GM12878 (cell line): ENCODE measurements around the gene FIG4. TPM values are rescaled to one million over a fixed set of nuclear protein-coding genes. Genes with fewer than 3 reads are reported as not detected.

Source experiments
- ATAC-seq: fragments of 200-7000 bp; cut with Tn5 transposase; 3 replicates; pipeline ENCODE4 v1.9.1; 2020; ENCODE audit warnings: mild to moderate bottlenecking, moderate library complexity
- BruUV-seq: library from RNA; stranded (reverse); fragments of 400-500 nt; replicated peaks from 2 replicates; lab custom pipeline; 2021; lab: Mats Ljungman, UMichigan
- CTCF ChIA-PET: fragments of 300-600 bp; sonication (Branson Sonifier 250); formaldehyde crosslinking; extraction: SDS; loops from one replicate; lab custom pipeline; 2021; ENCODE audit warnings: inconsistent platforms; lab: Yijun Ruan, JAX
- POLR2A ChIA-PET: fragments of 350-600 bp; formaldehyde crosslinking; extraction: SDS; loops from one replicate; lab custom pipeline; 2021; ENCODE audit warnings: inconsistent platforms; lab: Charles Lee
- RAD21 ChIA-PET: fragments of 300-600 bp; sonication (Branson Sonifier 250); formaldehyde crosslinking; loops from one replicate; lab custom pipeline; 2023; ENCODE audit warnings: antibody characterized with exemption; ENCODE audit not compliant: unreplicated experiment; lab: Charles Lee
- SMC1A ChIA-PET: fragments of 300-600 bp; sonication (Branson Sonifier 250); formaldehyde crosslinking; loops from one replicate; lab custom pipeline; 2023; ENCODE audit not compliant: unreplicated experiment, uncharacterized antibody; lab: Charles Lee
- DNase-seq: peaks from one replicate; pipeline ENCODE4 v3.0.0-alpha.2; 2011; ENCODE audit warnings: low read depth, low spot score
- FAIRE-seq: peaks from 3 replicates; lab custom pipeline; 2011; peaks lifted over from hg19 to GRCh38; lab: Jason Lieb, UNC
- H2AFZ ChIP-seq: 2 replicates; pipeline ENCODE4 v1.6.0; 2011; ENCODE audit warnings: low read depth, low read length, control low read depth; ENCODE audit not compliant: control insufficient read depth
- H3K27ac ChIP-seq: 2 replicates; pipeline ENCODE4 v1.5.1; 2011; ENCODE audit warnings: control low read depth; ENCODE audit not compliant: control insufficient read depth, insufficient read depth
- H3K27me3 ChIP-seq, 2 experiments: replicated peaks in 1 of 2; 2 replicates each; pipeline versions ENCODE4 v1.6.0 to v1.6.1; 2011; ENCODE audit warnings: low read length in 1 of 2; ENCODE audit not compliant: control insufficient read depth in 2 of 2, insufficient read depth in 2 of 2
- H3K36me3 ChIP-seq, 2 experiments: 2 replicates each; pipeline ENCODE4 v1.5.1; 2011; ENCODE audit warnings: low read length in 1 of 2; ENCODE audit not compliant: control insufficient read depth in 2 of 2, insufficient read depth in 2 of 2
- H3K4me1 ChIP-seq: 2 replicates; pipeline ENCODE4 v1.6.1; 2011; ENCODE audit warnings: mild to moderate bottlenecking, low read length, moderate library complexity, mixed read lengths; ENCODE audit not compliant: control insufficient read depth, insufficient read depth
- H3K4me2 ChIP-seq: 2 replicates; pipeline ENCODE4 v1.6.0; 2011; ENCODE audit warnings: control low read depth; ENCODE audit not compliant: control insufficient read depth, insufficient read depth
- H3K4me3 ChIP-seq: fragments of 200-600 bp; sonication (generic); 2 replicates; pipeline ENCODE4 v1.5.1; 2016
- H3K79me2 ChIP-seq: 2 replicates; pipeline ENCODE4 v1.6.0; 2011; ENCODE audit warnings: low read length; ENCODE audit not compliant: control insufficient read depth, insufficient read depth
- H3K9ac ChIP-seq: 2 replicates; pipeline ENCODE4 v1.8.0; 2011; ENCODE audit warnings: low read length, control low read depth, mixed read lengths; ENCODE audit not compliant: control insufficient read depth, insufficient read depth
- H3K9me3 ChIP-seq: replicated peaks from 3 replicates; pipeline ENCODE4 v1.5.1; 2011; ENCODE audit warnings: mild to moderate bottlenecking, low read length; ENCODE audit not compliant: control insufficient read depth, insufficient read depth
- H4K20me1 ChIP-seq: 2 replicates; pipeline ENCODE4 v1.6.0; 2011; ENCODE audit not compliant: control insufficient read depth, insufficient read depth
- BCL3 ChIP-seq: IDR thresholded peaks from 2 replicates; pipeline ENCODE4 v1.6.1; 2011; ENCODE audit warnings: borderline replicate concordance, low read depth, mild to moderate bottlenecking, moderate library complexity, low read length; ENCODE audit not compliant: insufficient read depth, poor library complexity, severe bottlenecking
- CREB1 ChIP-seq: IDR thresholded peaks from 2 replicates; pipeline ENCODE4 v1.6.1; 2012; ENCODE audit warnings: low read depth, mild to moderate bottlenecking, inconsistent platforms
- IRF5 ChIP-seq: fragments of 450-650 bp; IDR thresholded peaks from 2 replicates; pipeline ENCODE4 v1.6.1; 2017; ENCODE audit warnings: borderline replicate concordance
- ZBTB4 ChIP-seq: fragments of 450-650 bp; formaldehyde crosslinking; IDR thresholded peaks from 2 replicates; pipeline ENCODE4 v1.4.0; 2022; ENCODE audit warnings: mild to moderate bottlenecking, moderate library complexity
- ZNF217 ChIP-seq: fragments of 450-650 bp; IDR thresholded peaks from 2 replicates; pipeline ENCODE4 v1.6.1; 2017; ENCODE audit warnings: antibody characterized with exemption, mild to moderate bottlenecking
- WGBS: methylation state at CpG from one replicate; pipeline ENCODE4 v1.1.6; 2016; ENCODE audit warnings: low lambda C conversion rate; ENCODE audit not compliant: insufficient replicate concordance, insufficient coverage; ENCODE audit errors: missing lambda C conversion rate; 5-methylcytosine and 5-hydroxymethylcytosine counted together
- in situ Hi-C: fragments of 300-500 bp; cut with MboI; formaldehyde crosslinking; loops from 9 replicates; pipeline ENCODE4 v1.14.3; 2018; ENCODE audit warnings: mixed read lengths
- intact Hi-C: fragments of 100-400 bp; cut with micrococcal nuclease; formaldehyde crosslinking; loops from one replicate; pipeline ENCODE4 v1.14.2; 2022; ENCODE audit not compliant: unreplicated experiment
- polyA plus RNA-seq, 11 experiments: library from polyadenylated mRNA; depleted of rRNA in 4 of 11; unstranded in 6 of 11; stranded (reverse) in 5 of 11; fragments of >200 nt; fragmentation: Nextera tagmentation in 4 of 11; fragmentation: Illumina TruSeq in 1 of 11; extraction: Ambion mirVana in 4 of 11; extraction: Trizol in 1 of 11; gene quantifications; 1 replicate in 1 of 11; 2 replicates in 10 of 11; pipeline versions ENCODE4 v1.2.1 to v1.2.3, GENCODE V29; 2011 to 2016; ENCODE audit warnings: inconsistent platforms in 2 of 11, missing spikeins in 2 of 11, low read depth in 1 of 11
- total RNA-seq, 4 experiments: library from RNA; depleted of rRNA in 3 of 4; stranded (reverse); fragments of >200 nt in 3 of 4; fragmentation: Illumina TruSeq in 1 of 4; extraction: Trizol in 1 of 4; gene quantifications; 2 replicates each; pipeline versions ENCODE4 v1.2.1 to v1.2.3, GENCODE V29; 2013 to 2021

Gene FIG4
- total and polyA plus RNA-seq, 10 of the 15 experiments (the other 5 are each of a cell fraction or from before 2014, with no cell fraction given): 3.8 to 23.2 (median 11.8) TPM

GRCh38 chr6:109793021-109793420, 101.9 kb downstream of the FIG4 start (continued):
- TF ChIP-seq IRF5 (no peak), ZNF217 (no peak)

- TF ChIP-seq BCL3 (peak; percentile 16), ZBTB4 (CRISPR knock-in tag) (no peak), CREB1 (peak; percentile 44; the same call in 1 of the 2 replicates)
- ChIA-PET POLR2A (no interaction called here), RAD21 (no interaction called here), SMC1A (interaction anchor here (1.4 kb wide), 1 partner anchor 23 kb away, joined by 4 read pairs; no protein-coding TSS in a partner anchor), CTCF (interaction anchor here (1.2 to 2.0 kb wide), 2 partner anchors 9 to 12 kb away, joined by 3 to 9 read pairs; no protein-coding TSS in a partner anchor)
- no peak overlapping the region for H3K4me2 ChIP-seq
- DNase-seq (no peak), FAIRE-seq (no peak), ATAC-seq (no peak)
- H3K4me3 ChIP-seq: no peak overlapping the region
- in situ Hi-C loops (no loop called here), intact Hi-C loops (no loop called here)
- no peaks in the 10 kb centered on the region for H4K20me1 ChIP-seq
- no peak overlapping the region for H2AFZ ChIP-seq
- 0 out of 4 replicates have a peak, but pooled peaks cover 0 to 4% of the 10 kb centered on the region in 2 experiments for H3K36me3 ChIP-seq
- H3K27ac ChIP-seq: no peak overlapping the region
- no peaks in the 10 kb centered on the region for H3K79me2 ChIP-seq
- no peak overlapping the region for H3K9ac ChIP-seq
- BruUV-seq: no TSS peak
- H3K9me3 ChIP-seq: no peaks in the 10 kb centered on the region
- H3K4me1 ChIP-seq: peaks cover 11% of the 10 kb centered on the region
- no peaks in the 10 kb centered on the region for H3K27me3 ChIP-seq
- 0% methylated on average over 1 of the region's 1 CpG for WGBS
Measured at GRCh38 chr6:109793792-109794191, 102.7 kb downstream of the FIG4 start.
